Medulla oblongata (tissue), 1 donor: ENCODE data around the gene CCDC89.

Experiments
- DNase-seq: peaks from one replicate; pipeline ENCODE4 v3.0.0-alpha.2; 2015; ENCODE audit errors: extremely low spot score

The CCDC89 gene

DNA sequence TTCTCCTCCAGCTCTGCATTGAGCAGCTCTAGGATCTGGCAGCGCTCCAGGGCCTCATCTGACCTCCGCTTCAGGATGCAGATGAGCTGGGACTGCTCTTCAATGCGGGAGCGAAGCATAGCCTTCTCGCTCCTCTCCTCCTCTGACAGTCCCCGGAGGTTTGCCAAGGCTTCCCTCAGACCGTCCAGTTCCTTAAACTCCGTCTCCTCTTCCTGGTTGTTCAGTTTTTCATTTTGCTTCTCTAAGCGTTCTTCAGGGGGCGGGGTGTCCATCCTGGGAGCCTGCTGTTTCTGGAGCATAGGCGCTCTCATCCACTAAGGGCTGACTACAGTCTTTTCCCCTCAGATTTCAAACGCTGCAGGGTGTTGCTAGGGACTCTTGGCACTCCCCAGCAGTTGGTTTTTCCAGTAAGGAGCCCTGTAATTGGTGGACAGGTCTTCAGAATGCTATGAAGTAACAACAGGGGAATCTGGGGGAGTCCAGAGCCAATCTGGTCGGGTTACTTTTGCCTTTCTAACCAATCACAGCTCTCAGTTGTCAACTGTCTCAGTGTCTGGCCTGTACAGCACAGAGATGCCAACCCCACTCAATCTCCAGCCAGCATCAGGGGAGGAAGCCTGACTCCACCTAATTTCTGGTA, at the start of gene CCDC89:
Gene CCDC89, minus strand, starts transcription at position 376 of the 640 bp plus-strand sequence. Its CDS starts 65 bp downstream, at position 311.
- peak; percentile 94 for DNase-seq

DNA sequence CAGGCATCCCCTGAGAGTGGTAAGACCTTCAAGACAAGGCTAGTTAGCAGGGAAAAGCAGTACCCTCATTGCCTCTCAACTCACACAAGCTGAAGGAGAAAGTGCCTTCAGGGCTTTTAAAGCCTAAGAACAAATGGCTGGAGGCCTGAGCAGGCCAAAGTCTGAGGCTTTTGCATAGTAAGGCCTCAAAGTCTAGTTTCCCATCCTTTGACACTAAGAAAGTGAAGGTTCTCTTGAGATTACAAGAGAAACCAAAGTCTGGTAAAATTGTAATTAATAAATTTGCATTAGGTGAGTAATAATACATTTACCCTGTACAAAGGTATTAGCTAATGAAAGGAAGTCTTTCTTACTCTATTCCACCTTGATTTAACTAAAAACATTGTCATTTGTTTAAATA, 47.0 kb upstream of the CCDC89 start:
- DNase-seq, result no peak

DNA sequence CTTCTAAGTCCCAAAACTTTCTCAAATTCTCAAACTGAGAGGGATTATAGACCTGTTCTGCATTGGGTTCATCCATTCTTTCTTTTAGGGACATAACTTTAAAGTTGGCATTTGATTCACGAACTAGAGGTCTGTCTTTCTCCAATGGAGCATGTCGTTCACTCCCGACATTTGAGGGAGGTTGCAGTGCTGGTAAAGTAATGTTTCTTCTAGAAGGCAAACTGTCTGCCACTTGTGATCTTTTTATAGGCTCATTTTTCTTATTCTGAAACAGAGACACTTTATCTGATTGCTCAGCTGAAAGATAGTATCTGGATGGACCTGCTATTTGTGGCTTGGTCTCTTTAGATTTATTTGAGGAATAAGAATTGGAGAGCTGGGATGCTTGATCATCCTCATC, 40.4 kb upstream of the CCDC89 start:
- DNase-seq, result no peak

DNA sequence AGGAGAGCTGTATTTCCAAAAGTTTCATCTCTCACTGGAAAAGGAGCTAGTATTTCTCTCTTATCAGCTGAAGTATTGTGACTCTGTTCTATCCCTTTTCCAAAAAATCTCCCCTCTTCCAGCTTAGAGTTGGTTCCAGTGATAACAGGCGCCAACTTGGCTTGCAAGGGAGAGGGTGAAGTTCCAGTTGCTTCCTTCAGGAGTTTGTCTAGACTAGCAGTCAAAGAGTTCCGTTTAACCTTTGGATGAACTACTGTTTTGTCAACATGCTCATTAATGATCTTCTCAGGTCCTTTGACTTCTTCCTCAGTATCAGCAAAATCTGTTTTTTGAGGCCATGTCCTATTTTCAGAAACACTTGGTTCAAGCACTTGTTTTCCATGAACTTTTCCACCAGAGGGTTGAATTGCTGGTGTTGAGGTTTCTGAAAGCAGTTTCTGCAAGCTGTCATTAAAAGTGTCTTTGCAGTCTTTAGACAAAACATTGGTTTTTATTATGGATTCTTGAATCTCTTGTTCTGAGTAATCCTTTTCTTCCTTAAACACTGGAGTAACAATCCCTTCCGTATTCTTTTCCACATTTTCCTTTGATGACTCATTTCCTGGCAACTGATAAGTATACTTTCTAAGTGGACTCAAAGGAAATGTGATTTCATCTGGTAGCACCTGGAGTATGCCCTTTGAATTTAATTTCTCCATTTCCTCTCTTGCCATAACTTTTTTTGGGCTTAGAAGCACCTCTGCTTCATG, 39.7 kb upstream of the CCDC89 start:
- no peak for DNase-seq

DNA sequence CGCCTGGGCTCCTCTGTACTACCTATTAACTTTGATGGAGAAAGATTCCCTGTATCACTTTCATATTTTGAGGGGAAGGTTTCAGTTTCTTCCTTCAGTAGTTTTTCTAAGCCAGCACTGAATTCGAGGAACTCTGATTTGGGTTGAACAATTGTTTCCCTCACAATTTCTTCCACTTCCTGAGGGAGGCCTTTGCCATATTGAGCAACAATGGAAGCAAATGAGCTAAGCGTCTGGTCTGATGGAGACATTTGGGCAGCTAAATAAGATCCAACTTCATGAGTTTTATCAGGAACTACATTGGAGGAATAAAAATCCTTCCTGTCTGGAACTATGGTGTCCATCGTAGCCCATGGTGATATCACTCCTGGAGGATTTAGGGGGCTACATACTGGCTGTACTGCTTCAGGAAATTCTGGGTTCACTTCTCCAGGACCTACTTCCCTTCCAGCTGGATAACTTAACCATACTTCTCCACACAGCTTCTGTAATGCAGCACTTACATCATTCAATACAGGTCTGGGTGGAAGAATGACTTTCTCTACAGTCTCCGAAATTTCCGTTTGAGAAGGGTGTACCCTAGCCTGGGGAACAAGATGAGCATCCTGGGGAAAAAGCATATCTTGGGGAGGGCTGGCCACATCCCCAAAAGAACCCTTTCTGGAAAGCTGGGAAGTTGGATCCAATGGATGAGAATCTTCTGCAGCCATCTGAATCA, 38.9 kb upstream of the CCDC89 start:
- DNase-seq, result no peak

DNA sequence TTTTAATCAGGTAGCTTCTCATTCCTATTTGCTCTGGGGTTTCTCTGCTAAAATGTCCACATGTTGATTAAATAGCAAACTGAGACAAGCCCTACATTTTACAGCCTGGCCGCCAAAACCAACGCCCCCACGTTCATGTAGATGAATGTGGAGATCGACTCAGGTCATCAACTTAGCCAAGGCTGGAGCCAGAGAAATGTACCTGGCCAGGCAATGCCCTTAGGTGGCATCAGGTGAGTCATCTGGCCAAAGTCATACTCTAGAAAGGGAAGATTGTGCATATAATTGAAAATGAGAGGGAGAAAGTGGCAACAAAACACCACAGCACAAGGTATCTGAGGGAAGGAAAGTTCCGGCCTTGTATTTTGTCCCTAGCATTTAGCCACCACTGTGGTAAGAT, 37.1 kb upstream of the CCDC89 start:
- DNase-seq, result no peak

DNA sequence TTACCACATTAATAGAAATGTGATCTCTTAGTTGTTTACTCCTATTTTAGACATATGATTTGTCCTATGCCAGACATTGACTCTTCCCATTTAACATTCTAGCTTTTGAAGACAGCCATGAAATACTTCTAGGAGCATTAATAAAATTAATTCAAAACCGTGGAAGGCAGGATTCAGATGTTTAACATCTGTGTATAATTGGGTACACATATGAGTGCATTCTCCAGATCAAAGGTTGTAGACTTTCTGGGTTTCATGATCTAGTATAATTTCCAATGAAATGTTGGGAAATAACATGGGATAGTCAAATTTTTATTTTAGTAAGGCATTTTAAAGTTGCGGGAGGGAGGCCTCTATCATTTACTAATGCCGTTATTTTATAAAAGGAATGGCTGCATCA, 35.2 kb upstream of the CCDC89 start:
- no peak for DNase-seq

DNA sequence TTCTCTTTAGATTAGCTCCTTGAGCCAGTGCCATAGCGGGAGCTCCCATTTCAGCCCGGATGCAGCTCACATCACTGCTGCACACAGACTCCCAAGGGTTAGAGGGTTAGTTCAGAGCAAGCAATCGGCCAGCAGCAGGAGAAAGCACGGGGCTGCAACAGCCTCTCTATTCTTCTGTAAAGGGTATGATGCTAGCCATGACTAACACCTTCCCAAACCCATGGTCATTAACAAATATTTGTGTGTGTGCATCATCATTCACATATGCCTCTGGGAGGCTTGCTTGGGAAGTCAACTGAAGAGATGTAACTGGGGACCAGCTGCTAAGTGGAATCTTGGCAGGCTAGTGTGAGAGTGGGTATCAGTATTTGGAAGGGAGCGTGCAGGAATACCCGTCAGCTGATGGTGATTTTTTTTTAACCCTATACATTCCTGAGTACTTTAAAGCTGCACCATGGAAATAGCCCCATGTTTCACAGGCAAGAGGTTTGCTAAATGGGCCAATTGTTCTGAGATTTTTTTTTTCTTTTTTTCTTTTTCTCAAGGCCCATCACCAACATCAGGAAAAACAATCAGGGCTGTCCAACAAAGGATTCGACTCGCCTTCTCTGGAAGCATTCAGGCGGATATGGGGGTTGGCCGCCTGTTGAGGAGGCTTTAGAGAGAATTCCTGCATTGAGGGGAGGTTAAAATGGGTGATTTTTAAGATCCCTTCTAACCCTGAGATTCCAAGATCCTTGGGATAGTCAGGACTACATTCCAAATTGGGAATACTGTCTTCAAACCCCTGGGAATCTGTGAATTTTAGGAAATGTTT, 33.2 kb upstream of the CCDC89 start:
- DNase-seq, result peak; percentile 65

DNA sequence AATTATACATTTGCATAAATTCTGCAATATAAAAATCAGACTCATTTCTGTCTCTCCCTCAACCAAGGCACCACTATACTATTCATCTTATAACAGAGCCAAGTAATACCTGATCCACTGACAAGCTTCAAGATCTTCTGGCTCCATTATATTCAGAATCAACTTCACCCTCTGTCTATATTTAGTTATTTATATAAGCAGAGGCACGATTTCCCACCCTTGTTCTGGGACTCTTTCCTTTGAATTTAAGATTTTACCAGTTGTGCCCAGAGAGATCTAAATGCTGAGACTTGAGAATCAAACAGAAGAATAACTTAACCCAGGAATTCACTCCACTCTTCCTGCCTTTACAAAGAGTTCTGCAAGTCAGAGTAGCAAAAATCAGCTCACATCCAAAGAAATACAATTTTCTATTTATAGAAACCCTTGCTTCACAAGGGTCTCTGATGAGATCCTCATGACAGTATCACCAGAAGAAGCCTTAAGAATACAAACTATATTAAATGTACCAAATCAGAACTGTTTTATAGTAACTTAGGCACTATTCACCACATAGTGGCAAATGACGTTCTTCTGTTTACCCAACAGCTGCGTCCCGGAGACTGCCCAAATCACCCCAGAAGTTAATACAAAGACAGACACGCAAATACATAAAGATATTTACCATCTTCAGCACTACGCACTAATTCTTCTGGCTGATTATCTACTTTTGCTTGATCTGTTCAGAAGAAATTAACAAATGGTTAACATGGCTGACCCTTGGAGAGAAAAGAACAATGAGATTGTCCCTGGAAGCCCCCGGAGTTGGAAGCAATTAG, 32.3 kb upstream of the CCDC89 start:
- DNase-seq, result peak; percentile 46

DNA sequence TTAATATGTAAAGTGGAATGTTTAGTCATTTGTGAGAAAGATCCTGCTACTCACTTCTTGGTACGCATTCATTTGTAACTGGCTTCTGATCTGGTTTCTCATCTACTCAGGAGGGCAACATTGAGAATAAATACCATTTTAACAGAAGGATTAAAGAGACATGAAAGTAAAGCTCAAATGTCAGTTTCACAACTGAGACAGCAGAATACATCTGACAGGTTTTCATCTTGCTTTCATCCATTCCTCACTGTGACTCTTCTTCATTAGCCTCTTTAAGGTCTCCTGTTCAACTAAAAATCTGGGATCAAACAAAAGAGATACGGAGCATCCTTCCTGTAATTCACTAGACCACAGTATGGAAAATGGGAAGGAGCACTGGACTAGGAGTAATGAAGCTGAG, 31.4 kb upstream of the CCDC89 start:
- DNase-seq, result peak; percentile 27

DNA sequence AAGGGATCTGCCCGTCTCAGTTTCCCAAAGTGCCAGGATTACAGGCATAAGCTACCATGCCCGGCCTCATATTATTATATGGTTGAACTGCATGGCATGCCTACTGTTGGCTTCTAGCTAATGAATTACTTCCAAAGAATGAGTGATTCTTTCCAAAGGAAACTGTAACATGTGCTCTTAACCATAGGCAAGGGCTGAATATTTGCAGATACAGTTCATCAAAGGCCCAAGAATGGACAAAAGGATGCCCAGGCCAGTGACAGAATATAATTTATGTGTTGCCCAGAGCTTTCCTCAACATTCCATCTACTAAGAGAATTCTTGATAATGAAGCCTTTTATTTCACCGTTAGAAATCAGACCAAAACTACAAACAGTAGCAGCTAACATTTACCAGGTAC, 27.0 kb upstream of the CCDC89 start:
- DNase-seq, result no peak

DNA sequence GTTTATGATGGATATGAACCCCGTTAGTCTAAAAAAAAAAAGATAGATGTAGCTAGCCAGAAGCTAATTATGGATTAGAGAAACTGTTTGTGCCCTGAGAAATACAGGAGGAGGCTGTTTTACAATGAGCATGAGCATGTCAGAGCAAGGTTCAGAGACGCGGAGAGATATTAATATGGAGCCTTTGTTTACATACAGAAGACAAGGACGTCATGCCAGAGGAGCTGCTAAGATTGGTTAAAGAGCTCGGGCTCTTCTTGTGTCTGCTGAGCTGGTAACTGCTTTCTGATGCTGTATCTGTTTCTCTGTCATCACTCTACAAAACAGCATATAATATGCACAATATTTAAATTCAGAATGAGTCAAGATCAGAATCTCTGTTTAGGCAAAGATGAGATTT, 24.9 kb upstream of the CCDC89 start:
- no peak for DNase-seq

DNA sequence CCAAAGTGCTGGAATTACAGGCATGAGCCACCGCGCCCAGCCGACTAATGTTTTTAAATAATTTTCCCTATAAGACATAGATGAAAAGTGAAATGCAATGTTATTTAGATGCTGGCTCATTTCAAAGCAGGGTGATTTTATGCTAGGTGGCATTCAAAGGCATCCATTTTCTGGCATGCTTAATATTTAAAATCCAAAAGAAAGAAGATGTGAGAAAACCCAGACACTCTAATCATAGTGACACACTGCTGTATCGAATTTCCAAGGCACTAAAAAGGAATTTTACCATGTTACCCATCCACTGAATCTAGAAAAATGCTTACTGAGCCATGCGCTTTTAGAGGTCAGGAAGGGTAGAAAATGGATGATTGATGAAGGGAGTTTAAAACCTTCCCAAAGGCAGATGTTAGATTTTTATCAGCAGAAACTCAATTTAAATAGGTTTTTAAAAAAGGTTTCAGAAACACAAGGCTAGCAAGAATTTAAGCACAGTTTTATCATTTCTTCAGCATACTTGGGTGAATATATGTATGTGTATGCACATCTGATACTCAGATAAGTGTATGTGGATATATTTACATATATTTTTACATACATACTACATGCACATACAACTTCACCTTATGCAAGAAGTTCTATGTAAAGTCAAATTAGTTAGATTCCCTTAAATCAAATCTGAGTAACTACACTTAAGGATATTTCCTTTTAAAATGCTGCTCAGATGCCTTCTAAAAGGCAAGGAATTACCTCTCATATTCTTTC, 24.1 kb upstream of the CCDC89 start:
- DNase-seq, result no peak

DNA sequence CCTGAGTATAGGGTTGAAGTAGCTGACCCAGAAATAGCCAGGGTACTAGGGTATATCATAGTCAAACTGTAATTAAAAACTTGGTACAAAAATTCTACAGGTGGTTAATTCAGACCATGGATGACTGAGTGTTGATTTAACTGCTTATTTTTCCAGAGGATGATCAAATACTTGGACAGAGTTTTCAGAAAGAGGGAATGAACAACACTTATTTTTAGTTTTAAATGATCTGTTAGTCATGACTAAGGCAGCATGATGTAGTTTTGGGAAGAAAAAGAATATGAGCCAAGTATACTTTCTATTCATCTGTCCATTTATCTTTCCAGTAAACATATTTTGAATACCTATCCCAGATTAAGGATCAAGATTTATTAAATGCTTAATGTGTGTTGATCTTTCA, 19.8 kb upstream of the CCDC89 start:
- DNase-seq, result no peak

DNA sequence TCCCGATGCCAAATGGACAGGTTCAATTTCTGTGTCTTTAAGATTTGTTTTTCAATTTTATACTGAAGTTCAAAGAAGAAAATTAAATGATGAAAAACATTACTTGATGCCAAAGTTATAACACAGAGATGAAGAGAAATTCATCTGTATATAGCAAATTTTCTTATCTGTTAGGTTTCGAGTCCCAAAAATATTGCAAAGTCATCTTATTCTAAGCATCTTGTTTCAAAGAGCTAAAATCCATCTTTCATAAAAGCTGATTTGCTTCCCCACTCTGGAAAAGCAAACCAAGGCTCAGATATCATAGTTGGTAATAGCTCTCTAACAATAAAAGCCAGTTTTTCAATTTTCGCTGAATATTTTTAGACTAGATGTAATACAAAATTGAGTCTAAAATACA, 19.0 kb upstream of the CCDC89 start:
- no peak for DNase-seq

DNA sequence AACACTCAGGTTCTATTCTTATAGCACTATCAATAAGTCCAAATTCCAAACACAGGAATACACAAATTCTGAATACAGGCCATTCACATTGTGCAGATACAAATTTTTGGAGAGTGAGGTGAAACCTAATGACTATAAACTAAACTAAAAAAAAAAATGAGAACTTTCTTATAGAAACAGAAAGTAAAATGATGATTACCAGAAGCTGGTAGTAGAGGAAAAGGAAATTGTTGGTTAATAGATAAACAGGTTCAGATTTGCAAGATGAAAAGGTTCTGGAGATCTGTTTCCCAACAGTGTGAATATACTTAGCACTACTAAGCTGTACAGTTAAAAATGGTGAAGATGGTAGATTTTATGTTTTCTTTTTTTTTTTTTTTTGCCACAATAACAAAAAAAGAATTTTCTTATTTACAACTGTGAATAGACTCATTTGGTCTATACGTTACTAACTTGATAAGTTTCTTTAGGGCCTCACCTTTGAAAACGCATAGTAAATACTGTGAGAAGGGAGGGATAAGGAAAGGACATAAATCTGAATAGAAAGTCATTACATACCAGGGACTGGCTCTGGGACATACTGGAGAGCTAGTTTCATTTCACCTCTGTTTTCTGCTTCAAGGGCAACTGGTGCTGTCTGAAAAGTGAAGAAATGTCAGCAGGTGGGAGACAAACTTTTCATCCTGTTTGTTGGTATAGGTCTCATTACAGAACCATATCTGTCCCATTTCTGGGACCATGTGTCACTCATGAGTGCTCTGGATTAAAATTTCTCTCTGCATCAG, 14.2 kb upstream of the CCDC89 start:
- DNase-seq, result no peak

DNA sequence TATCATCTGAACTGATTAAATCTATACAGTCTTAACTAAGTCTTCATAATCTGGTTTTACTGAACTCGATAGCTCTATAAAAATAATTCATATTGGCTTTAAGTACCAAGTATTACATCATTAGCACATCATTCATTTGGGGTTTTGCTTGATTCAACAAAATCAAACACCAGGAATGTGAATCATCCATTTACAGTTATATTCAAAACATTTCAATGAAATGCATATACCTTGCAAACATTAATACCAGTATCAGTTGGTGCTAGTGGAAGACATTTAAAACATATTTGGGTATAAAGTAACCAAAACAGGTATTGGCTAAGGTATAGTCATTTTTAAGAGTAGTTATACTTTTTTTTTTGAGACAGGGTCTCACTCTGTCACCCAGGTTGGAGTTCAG, 12.2 kb upstream of the CCDC89 start:
- no peak for DNase-seq

DNA sequence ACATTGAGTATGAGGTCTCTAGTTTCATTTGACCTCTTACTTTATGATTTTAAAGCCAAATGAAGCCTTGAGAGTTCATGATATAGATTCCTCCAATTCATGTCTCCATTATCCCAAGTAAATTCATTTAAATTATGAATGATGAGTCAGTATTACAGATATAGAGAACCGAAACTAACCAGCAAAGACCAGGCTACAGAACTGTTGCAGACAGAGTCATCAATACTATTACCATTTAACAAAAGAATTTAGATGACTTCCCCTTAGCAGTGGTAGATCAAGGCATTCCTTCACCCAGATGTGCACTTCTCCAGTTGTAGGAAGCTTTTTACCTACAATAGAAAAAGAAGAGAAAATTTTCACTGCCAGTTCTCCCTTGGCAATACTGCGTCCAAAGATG, 11.8 kb upstream of the CCDC89 start:
- DNase-seq, result no peak

DNA sequence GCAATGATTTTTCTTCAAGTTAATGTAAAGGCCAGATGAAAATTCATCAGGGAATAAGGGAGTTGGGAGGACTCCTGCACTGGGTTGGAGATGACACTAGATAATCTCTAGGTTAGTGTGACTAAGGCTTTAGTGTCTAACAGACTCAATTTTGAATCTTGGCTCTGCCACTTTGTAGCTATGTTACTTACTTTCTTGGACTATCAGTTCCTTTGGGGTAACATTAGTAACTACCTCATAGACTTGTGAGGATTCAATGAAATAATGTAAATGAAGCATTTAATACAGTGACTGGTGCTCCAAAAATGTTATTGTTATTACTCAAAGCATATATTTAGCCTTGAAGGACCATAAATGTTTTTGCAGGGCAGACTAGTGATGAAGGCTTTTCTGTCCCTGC, 9.6 kb upstream of the CCDC89 start:
- DNase-seq, result no peak
